Parathyroid adenoma (tissue), 2 donors: Measurements from ENCODE around the gene OLAH.

Experiments used
- H2AFZ ChIP-seq: fragments of 300-600 bp; sonication (generic); one replicate; pipeline ENCODE4 v1.7.0; 2017; ENCODE audit warnings: antibody characterized with exemption, mild to moderate bottlenecking
- H3K27ac ChIP-seq: fragments of 300-600 bp; sonication (generic); one replicate; pipeline ENCODE4 v1.7.0; 2017
- H3K27me3 ChIP-seq: fragments of 300-600 bp; sonication (generic); one replicate; pipeline ENCODE4 v1.7.0; 2017; ENCODE audit warnings: low read length; ENCODE audit not compliant: control insufficient read depth, insufficient read depth
- H3K36me3 ChIP-seq: fragments of 300-600 bp; sonication (generic); one replicate; pipeline ENCODE4 v1.7.0; 2017; ENCODE audit warnings: low read length; ENCODE audit not compliant: control insufficient read depth, insufficient read depth
- H3K4me1 ChIP-seq: fragments of 300-600 bp; sonication (generic); one replicate; pipeline ENCODE4 v1.7.0; 2017; ENCODE audit warnings: control low read depth
- H3K4me2 ChIP-seq: fragments of 300-600 bp; sonication (generic); one replicate; pipeline ENCODE4 v1.7.0; 2017; ENCODE audit warnings: low read length
- H3K4me3 ChIP-seq: fragments of 300-600 bp; sonication (generic); one replicate; pipeline ENCODE4 v1.7.0; 2017; ENCODE audit warnings: low read depth, low read length
- H3K79me2 ChIP-seq: fragments of 300-600 bp; sonication (generic); one replicate; pipeline ENCODE4 v1.7.0; 2017; ENCODE audit warnings: control low read depth
- H3K9ac ChIP-seq: fragments of 300-600 bp; sonication (generic); one replicate; pipeline ENCODE4 v1.7.0; 2017; ENCODE audit warnings: mild to moderate bottlenecking
- H3K9me3 ChIP-seq: fragments of 300-600 bp; sonication (generic); one replicate; pipeline ENCODE4 v1.7.0; 2017; ENCODE audit warnings: low read length; ENCODE audit not compliant: control insufficient read depth
- TF ChIP-seq, protein P1 (sequence below): fragments of 300-600 bp; sonication (generic); IDR thresholded peaks from one replicate; pipeline ENCODE4 v1.7.0; 2017; ENCODE audit warnings: antibody characterized with exemption, mild to moderate bottlenecking
- donor health status: primary hyperparathyroidism.

OLAH gene

GRCh38 chr10:15072358-15072757 lies 28.6 kb downstream of the OLAH start:
- Histone ChIP-seq H3K4me3 (no peak overlapping the region), H3K36me3 (no peaks in the 10 kb centered on the region), H3K27me3 (no peaks in the 10 kb centered on the region), H3K27ac (no peak overlapping the region), H2AFZ (no peak overlapping the region), H3K4me1 (no peaks in the 10 kb centered on the region), H3K9ac (no peak overlapping the region), H3K9me3 (no peaks in the 10 kb centered on the region), H3K79me2 (no peaks in the 10 kb centered on the region), H3K4me2 (no peak overlapping the region)
- TF ChIP-seq, protein P1, sequence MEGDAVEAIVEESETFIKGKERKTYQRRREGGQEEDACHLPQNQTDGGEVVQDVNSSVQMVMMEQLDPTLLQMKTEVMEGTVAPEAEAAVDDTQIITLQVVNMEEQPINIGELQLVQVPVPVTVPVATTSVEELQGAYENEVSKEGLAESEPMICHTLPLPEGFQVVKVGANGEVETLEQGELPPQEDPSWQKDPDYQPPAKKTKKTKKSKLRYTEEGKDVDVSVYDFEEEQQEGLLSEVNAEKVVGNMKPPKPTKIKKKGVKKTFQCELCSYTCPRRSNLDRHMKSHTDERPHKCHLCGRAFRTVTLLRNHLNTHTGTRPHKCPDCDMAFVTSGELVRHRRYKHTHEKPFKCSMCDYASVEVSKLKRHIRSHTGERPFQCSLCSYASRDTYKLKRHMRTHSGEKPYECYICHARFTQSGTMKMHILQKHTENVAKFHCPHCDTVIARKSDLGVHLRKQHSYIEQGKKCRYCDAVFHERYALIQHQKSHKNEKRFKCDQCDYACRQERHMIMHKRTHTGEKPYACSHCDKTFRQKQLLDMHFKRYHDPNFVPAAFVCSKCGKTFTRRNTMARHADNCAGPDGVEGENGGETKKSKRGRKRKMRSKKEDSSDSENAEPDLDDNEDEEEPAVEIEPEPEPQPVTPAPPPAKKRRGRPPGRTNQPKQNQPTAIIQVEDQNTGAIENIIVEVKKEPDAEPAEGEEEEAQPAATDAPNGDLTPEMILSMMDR: no peak

DNA sequence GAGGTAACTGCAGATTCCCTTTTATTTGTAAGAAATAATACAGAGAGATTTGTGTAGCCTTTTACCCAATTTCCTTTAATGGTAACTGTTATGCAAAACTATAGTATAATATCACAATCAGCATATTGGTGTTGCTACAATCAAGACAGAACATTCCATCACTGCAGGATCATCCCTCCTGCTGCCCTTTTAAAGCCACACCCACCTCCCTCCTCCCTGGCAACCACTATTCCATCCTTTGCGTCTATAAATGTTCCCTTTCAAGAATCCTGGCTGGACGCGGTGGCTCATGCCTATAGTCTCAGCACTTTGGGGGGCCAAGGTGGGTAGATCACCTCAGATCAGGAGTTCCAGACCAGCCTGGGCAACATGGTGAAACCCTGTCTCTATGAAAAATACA lies 31.7 kb downstream of the OLAH start:
- TF ChIP-seq, protein P1: no peak
- H3K4me3 ChIP-seq: no peak overlapping the region
- H3K27me3 ChIP-seq: no peaks in the 10 kb centered on the region
- H3K27ac ChIP-seq: no peak overlapping the region
- H3K4me1 ChIP-seq: no peaks in the 10 kb centered on the region
- no peaks in the 10 kb centered on the region for H3K36me3 ChIP-seq
- H3K9me3 ChIP-seq: no peaks in the 10 kb centered on the region
- no peak overlapping the region for H2AFZ ChIP-seq
- no peak overlapping the region for H3K4me2 ChIP-seq
- H3K9ac ChIP-seq: no peak overlapping the region
- no peaks in the 10 kb centered on the region for H3K79me2 ChIP-seq

GRCh38 chr10:15083674-15084501 lies 40.1 kb downstream of the OLAH start:
- H3K36me3 ChIP-seq: no peaks in the 10 kb centered on the region
- H3K27ac ChIP-seq: peak overlapping the region; percentile 62
- no peak overlapping the region for H3K9ac ChIP-seq
- TF ChIP-seq, protein P1: no peak
- H2AFZ ChIP-seq: peak overlapping the region; percentile 60
- H3K4me1 ChIP-seq: peaks cover 4% of the 10 kb centered on the region
- H3K4me3 ChIP-seq: peak overlapping the region; percentile 56
- H3K9me3 ChIP-seq: no peaks in the 10 kb centered on the region
- no peaks in the 10 kb centered on the region for H3K27me3 ChIP-seq
- no peaks in the 10 kb centered on the region for H3K79me2 ChIP-seq
- H3K4me2 ChIP-seq: peak overlapping the region; percentile 32

DNA sequence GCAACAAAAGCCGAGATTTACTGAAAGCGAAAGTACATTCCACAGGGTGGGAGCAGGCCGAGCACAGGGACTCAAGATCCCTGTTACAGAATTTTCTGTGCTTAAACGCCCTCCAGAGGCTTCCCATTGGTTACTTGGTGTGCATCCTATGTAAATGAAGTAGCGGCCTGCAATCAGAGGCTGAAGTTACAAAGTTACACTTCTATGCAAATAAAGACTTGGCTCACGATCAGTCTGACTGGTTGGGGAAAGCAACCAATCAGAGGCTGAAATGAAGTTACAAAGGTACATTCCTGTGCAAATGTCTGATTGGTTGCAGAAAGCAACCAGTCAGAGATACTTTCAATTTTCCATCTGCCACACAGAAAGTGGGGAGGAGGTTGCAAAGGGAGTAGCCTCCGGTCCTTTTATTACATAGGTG lies 40.8 kb downstream of the OLAH start:
- H3K4me2 ChIP-seq: peak overlapping the region; percentile 32
- TF ChIP-seq, protein P1: no peak
- H3K27ac ChIP-seq: peak overlapping the region; percentile 62
- H3K4me1 ChIP-seq: peaks cover 4% of the 10 kb centered on the region
- H3K79me2 ChIP-seq: no peaks in the 10 kb centered on the region
- H3K27me3 ChIP-seq: no peaks in the 10 kb centered on the region
- no peak overlapping the region for H3K9ac ChIP-seq
- no peaks in the 10 kb centered on the region for H3K36me3 ChIP-seq
- no peaks in the 10 kb centered on the region for H3K9me3 ChIP-seq
- H2AFZ ChIP-seq: peak overlapping the region; percentile 60
- H3K4me3 ChIP-seq: peak overlapping the region; percentile 56
